Measurements from ENCODE around the gene PUM1.

GRCh38 chr1:31003613-31004230, 61.8 kb downstream of the PUM1 start:
- TF ChIP-seq EP300 (IDR thresholded peaks at IDR 0.05; ENCODE audit: borderline replicate concordance in 1 of 2, low read depth in 2 of 2, low read length in 2 of 2) (no peak), RXRA (IDR thresholded peaks at IDR 0.05; ENCODE audit: insufficient read depth, low read depth, low read length) (no peak), JUN (IDR thresholded peaks at IDR 0.05; ENCODE audit: low read depth, low read length) (no peak), CTCF (IDR thresholded peaks at IDR 0.05; ENCODE audit: control extremely low read depth in 1 of 3, insufficient read depth in 1 of 3, low read depth in 1 of 3, low read length in 3 of 3) (no peak)

All from H1 (cell line).